Neutrophil (primary cell): ENCODE results near the gene RIC1.

Experiments used
- H3K27ac ChIP-seq: fragments of 200-600 bp; sonication (generic); 2 replicates; pipeline ENCODE4 v1.5.1; 2016; ENCODE audit warnings: mild to moderate bottlenecking, moderate library complexity
- H3K27me3 ChIP-seq: fragments of 200-600 bp; sonication (generic); 2 replicates; pipeline ENCODE4 v1.6.0; 2016; ENCODE audit warnings: mild to moderate bottlenecking
- H3K36me3 ChIP-seq: fragments of 200-600 bp; sonication (generic); 2 replicates; pipeline ENCODE4 v1.5.1; 2017
- H3K4me1 ChIP-seq, 2 experiments: fragments of 200-600 bp in 1 of 2; sonication (generic) in 1 of 2; 1 replicate in 1 of 2; 2 replicates in 1 of 2; pipeline versions ENCODE4 v1.5.1 to v1.6.1; 2013 to 2016; ENCODE audit warnings: low read depth in 1 of 2, low read length in 1 of 2, mild to moderate bottlenecking in 1 of 2, moderate library complexity in 1 of 2; ENCODE audit not compliant: control insufficient read depth in 1 of 2, insufficient read depth in 1 of 2
- H3K4me3 ChIP-seq, 2 experiments: fragments of 200-600 bp in 1 of 2; sonication (generic) in 1 of 2; 1 replicate in 1 of 2; 2 replicates in 1 of 2; pipeline ENCODE4 v1.5.1; 2013 to 2016; ENCODE audit warnings: low read depth in 1 of 2, low read length in 1 of 2, mild to moderate bottlenecking in 1 of 2, moderate library complexity in 1 of 2
- H3K9me3 ChIP-seq: fragments of 200-600 bp; sonication (generic); 2 replicates; pipeline ENCODE4 v1.5.1; 2016
- TF ChIP-seq, protein P1 (sequence below): fragments of 200-600 bp; sonication (generic); IDR thresholded peaks from 2 replicates; pipeline ENCODE4 v1.5.1; 2016; ENCODE audit warnings: antibody characterized with exemption

RIC1 gene

GRCh38 chr9:5642170-5642569 is 13.3 kb downstream of the RIC1 start:
- TF ChIP-seq, protein P1, sequence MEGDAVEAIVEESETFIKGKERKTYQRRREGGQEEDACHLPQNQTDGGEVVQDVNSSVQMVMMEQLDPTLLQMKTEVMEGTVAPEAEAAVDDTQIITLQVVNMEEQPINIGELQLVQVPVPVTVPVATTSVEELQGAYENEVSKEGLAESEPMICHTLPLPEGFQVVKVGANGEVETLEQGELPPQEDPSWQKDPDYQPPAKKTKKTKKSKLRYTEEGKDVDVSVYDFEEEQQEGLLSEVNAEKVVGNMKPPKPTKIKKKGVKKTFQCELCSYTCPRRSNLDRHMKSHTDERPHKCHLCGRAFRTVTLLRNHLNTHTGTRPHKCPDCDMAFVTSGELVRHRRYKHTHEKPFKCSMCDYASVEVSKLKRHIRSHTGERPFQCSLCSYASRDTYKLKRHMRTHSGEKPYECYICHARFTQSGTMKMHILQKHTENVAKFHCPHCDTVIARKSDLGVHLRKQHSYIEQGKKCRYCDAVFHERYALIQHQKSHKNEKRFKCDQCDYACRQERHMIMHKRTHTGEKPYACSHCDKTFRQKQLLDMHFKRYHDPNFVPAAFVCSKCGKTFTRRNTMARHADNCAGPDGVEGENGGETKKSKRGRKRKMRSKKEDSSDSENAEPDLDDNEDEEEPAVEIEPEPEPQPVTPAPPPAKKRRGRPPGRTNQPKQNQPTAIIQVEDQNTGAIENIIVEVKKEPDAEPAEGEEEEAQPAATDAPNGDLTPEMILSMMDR: no peak
- Histone ChIP-seq H3K4me3 (no peak overlapping the region), H3K9me3 (no peaks in the 10 kb centered on the region), H3K27me3 (no peaks in the 10 kb centered on the region), H3K27ac (no peak overlapping the region), H3K4me1 (no peaks in the 10 kb centered on the region), H3K36me3 (no peaks in the 10 kb centered on the region)

GRCh38 chr9:5643005-5643624 is 14.2 kb downstream of the RIC1 start:
- Histone ChIP-seq H3K4me1 (no peaks in the 10 kb centered on the region), H3K4me3 (no peak overlapping the region), H3K27ac (no peak overlapping the region), H3K36me3 (no peaks in the 10 kb centered on the region), H3K27me3 (no peaks in the 10 kb centered on the region), H3K9me3 (no peaks in the 10 kb centered on the region)
- TF ChIP-seq, protein P1: no peak

GRCh38 chr9:5644501-5644900 is 15.6 kb downstream of the RIC1 start:
- Histone ChIP-seq H3K27ac (no peak overlapping the region), H3K9me3 (no peaks in the 10 kb centered on the region)
- TF ChIP-seq, protein P1: no peak

GRCh38 chr9:5646116-5646515 is 17.2 kb downstream of the RIC1 start:
- H3K9me3 ChIP-seq: no peaks in the 10 kb centered on the region
- no peaks in the 10 kb centered on the region for H3K27me3 ChIP-seq
- no peak overlapping the region for H3K4me3 ChIP-seq
- no peaks in the 10 kb centered on the region for H3K36me3 ChIP-seq
- H3K4me1 ChIP-seq: no peaks in the 10 kb centered on the region
- H3K27ac ChIP-seq: no peak overlapping the region
- TF ChIP-seq, protein P1: no peak

More at GRCh38 chr9:5644501-5644900, 15.6 kb downstream of the RIC1 start:
- no peaks in the 10 kb centered on the region for H3K4me1 ChIP-seq
- H3K36me3 ChIP-seq: no peaks in the 10 kb centered on the region
- H3K27me3 ChIP-seq: no peaks in the 10 kb centered on the region
- no peak overlapping the region for H3K4me3 ChIP-seq

DNA sequence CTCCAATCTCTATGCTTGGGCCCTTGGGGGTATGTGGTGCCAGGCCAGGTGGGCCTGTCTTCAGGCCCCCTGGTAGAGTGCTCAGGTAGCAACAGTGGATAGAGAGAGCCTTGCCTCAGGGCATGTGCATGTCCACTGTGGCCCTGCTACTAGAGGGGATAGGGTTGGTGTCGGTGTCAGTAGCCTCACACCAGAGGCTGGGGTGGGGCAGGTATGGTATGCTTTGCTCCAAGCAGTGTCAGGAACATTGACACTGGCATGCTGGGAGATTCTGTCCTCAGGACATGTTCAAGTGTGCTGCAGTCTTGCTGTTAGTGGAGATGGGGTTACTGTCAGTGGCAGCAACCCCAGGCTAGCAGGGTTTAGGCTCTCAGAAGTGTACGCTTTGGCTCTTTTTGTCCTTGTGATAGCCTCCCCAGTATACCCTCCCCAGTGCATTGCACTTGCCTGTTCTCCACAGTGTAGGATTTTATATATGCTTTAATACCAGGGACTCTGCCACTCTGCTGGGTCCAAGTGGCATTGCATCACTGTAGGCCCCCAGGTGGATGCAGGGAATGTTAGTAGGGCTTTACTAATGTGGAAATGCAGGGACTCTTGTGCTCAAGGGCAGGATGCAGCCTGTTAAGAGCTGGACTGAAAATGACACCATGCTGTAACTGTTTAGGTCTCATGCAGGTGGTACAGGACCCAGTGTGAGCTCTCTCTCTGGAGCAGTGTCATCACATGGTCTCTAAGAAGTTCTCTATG is 21.6 kb downstream of the RIC1 start:
- no peak overlapping the region for H3K4me3 ChIP-seq
- no peaks in the 10 kb centered on the region for H3K4me1 ChIP-seq
- no peaks in the 10 kb centered on the region for H3K27me3 ChIP-seq
- no peak overlapping the region for H3K27ac ChIP-seq
- no peaks in the 10 kb centered on the region for H3K36me3 ChIP-seq
- TF ChIP-seq, protein P1: no peak
- H3K9me3 ChIP-seq: peaks cover 6% of the 10 kb centered on the region
